PC-9 (cell line): ENCODE data around the gene NFX1.

Source experiments
- CTCF ChIP-seq: fragments of 200-600 bp; sonication (generic); conservative IDR thresholded peaks from 2 replicates; pipeline ENCODE4 v1.6.1; 2017; ENCODE audit warnings: mixed run types, antibody characterized with exemption, mild to moderate bottlenecking, moderate library complexity
- EZH2 ChIP-seq: fragments of 200-600 bp; sonication (generic); IDR thresholded peaks from 2 replicates; pipeline ENCODE4 v1.8.0; 2017; ENCODE audit warnings: antibody characterized with exemption, low read depth

- TF ChIP-seq CTCF (no peak), EZH2 (no peak)
Observed at GRCh38 chr9:33291031-33291397, 698 bp downstream of the NFX1 start.
